IPS-11a (cell line): ENCODE data around the gene ZXDB.
"Not testable (repeated sequence)": the region's sequence is repeated elsewhere in the genome, so short reads cannot be mapped to it uniquely, and the experiment has no call there.

ENCODE experiments used
- H3K4me3 ChIP-seq: one replicate; pipeline ENCODE4 v1.5.1; 2013; ENCODE audit warnings: low read depth, low read length, control low read depth

The ZXDB gene

GRCh38 chrX:57591284-57592159, at the start of gene ZXDB:
TSS of gene ZXDB (plus strand) at chrX:57592011. CDS start at chrX:57592049, 38 bp downstream.
- H3K4me3 ChIP-seq, result peak within 1 kb of the TSS; percentile 29

- H3K4me3 ChIP-seq, result no peak overlapping the region
These were observed 26.6 kb upstream of the ZXDB start for GRCh38 chrX:57565198-57565597.

- H3K4me3 ChIP-seq, result no peak overlapping the region
These were observed 18.1 kb upstream of the ZXDB start for GRCh38 chrX:57573754-57574153.

GRCh38 chrX:57582948-57583347, 8.9 kb upstream of the ZXDB start:
- H3K4me3 ChIP-seq, result not testable (repeated sequence)

- H3K4me3 ChIP-seq, result no peak overlapping the region
These were observed 8.3 kb upstream of the ZXDB start for GRCh38 chrX:57583477-57583876.

- H3K4me3 ChIP-seq, result no peak overlapping the region
These were observed 5.5 kb upstream of the ZXDB start for GRCh38 chrX:57586360-57586759.

- H3K4me3 ChIP-seq, result no peak overlapping the region
These were observed 4.7 kb upstream of the ZXDB start for GRCh38 chrX:57587062-57587461.

- no peak overlapping the region for H3K4me3 ChIP-seq
These were observed 4.2 kb upstream of the ZXDB start for GRCh38 chrX:57587607-57588006.

- peak overlapping the region; percentile 20 for H3K4me3 ChIP-seq
These were observed 516 bp downstream of the ZXDB start for GRCh38 chrX:57592160-57592893.

- peak overlapping the region; percentile 20 for H3K4me3 ChIP-seq
These were observed 1.0 kb downstream of the ZXDB start for GRCh38 chrX:57592894-57593215.

GRCh38 chrX:57595381-57595811, 3.6 kb downstream of the ZXDB start:
- H3K4me3 ChIP-seq, result no peak overlapping the region

- H3K4me3 ChIP-seq, result no peak overlapping the region
These were observed 4.3 kb downstream of the ZXDB start for GRCh38 chrX:57596109-57596508.

- no peak overlapping the region for H3K4me3 ChIP-seq
These were observed 4.7 kb downstream of the ZXDB start for GRCh38 chrX:57596516-57596915.

GRCh38 chrX:57607295-57608187, 15.7 kb downstream of the ZXDB start:
- no peak overlapping the region for H3K4me3 ChIP-seq

GRCh38 chrX:57613351-57613750, 21.5 kb downstream of the ZXDB start:
- H3K4me3 ChIP-seq, result not testable (repeated sequence)

GRCh38 chrX:57629438-57629837, 37.6 kb downstream of the ZXDB start:
- H3K4me3 ChIP-seq, result not testable (repeated sequence)

- H3K4me3 ChIP-seq, result no peak overlapping the region
These were observed 48.8 kb downstream of the ZXDB start for GRCh38 chrX:57640674-57641016.

- H3K4me3 ChIP-seq, result no peak overlapping the region
These were observed 49.5 kb downstream of the ZXDB start for GRCh38 chrX:57641338-57641737.

GRCh38 chrX:57643698-57644097, 51.9 kb downstream of the ZXDB start:
- H3K4me3 ChIP-seq, result no peak overlapping the region

GRCh38 chrX:57647020-57647419, 55.2 kb downstream of the ZXDB start:
- no peak overlapping the region for H3K4me3 ChIP-seq
